GM23338 (cell line): ENCODE results near the gene CCDC70. TPM values are rescaled to one million over a fixed set of nuclear protein-coding genes. Genes with fewer than 3 reads are reported as not detected.

Experiments
- ATAC-seq: fragments of 200-7000 bp; cut with Tn5 transposase; 3 replicates; pipeline ENCODE4 v1.9.1; 2020
- DNase-seq: peaks from one replicate; pipeline ENCODE4 v3.0.0-alpha.2; 2015; ENCODE audit warnings: low spot score
- H2AFZ ChIP-seq: fragments of 200-600 bp; sonication (generic); 2 replicates; pipeline ENCODE4 v1.8.0; 2016; ENCODE audit warnings: antibody characterized with exemption, mild to moderate bottlenecking, moderate library complexity
- H3F3A ChIP-seq: fragments of 200-600 bp; sonication (generic); replicated peaks from 2 replicates; pipeline ENCODE4 v1.8.0; 2017; ENCODE audit warnings: antibody characterized with exemption, mixed run types, low read depth
- H3K27ac ChIP-seq: fragments of 200-600 bp; sonication (generic); 2 replicates; pipeline ENCODE4 v1.6.1; 2016; ENCODE audit warnings: low read depth
- H3K27me3 ChIP-seq: fragments of 200-600 bp; sonication (generic); 2 replicates; pipeline ENCODE4 v1.8.0; 2016; ENCODE audit warnings: mild to moderate bottlenecking, mixed run types, moderate library complexity; ENCODE audit not compliant: insufficient read depth
- H3K36me3 ChIP-seq: fragments of 200-600 bp; sonication (generic); 2 replicates; pipeline ENCODE4 v1.8.0; 2016; ENCODE audit warnings: mild to moderate bottlenecking; ENCODE audit not compliant: insufficient read depth
- H3K4me1 ChIP-seq: fragments of 200-600 bp; sonication (generic); 2 replicates; pipeline ENCODE4 v1.8.0; 2016; ENCODE audit warnings: mild to moderate bottlenecking, moderate library complexity; ENCODE audit not compliant: insufficient read depth
- H3K4me2 ChIP-seq: fragments of 200-600 bp; sonication (generic); 2 replicates; pipeline ENCODE4 v1.7.1; 2017; ENCODE audit warnings: mixed run types
- H3K4me3 ChIP-seq: fragments of 200-600 bp; sonication (generic); 2 replicates; pipeline ENCODE4 v1.6.1; 2016; ENCODE audit warnings: mixed run types
- H3K79me2 ChIP-seq: fragments of 200-600 bp; sonication (generic); replicated peaks from 2 replicates; pipeline ENCODE4 v1.8.0; 2017; ENCODE audit warnings: mild to moderate bottlenecking; ENCODE audit not compliant: insufficient read depth
- H3K9me2 ChIP-seq: fragments of 200-600 bp; sonication (generic); 2 replicates; pipeline ENCODE4 v1.8.0; 2017; ENCODE audit not compliant: insufficient read depth
- H4K20me1 ChIP-seq: fragments of 200-600 bp; sonication (generic); replicated peaks from 2 replicates; pipeline ENCODE4 v1.8.0; 2017; ENCODE audit warnings: mild to moderate bottlenecking; ENCODE audit not compliant: insufficient read depth
- H3K27ac Mint-ChIP-seq: 2 replicates; pipeline ENCODE4 v1.8.0; 2020; ENCODE audit warnings: inconsistent platforms, mild to moderate bottlenecking, moderate library complexity, mixed read lengths
- H3K27me3 Mint-ChIP-seq: 3 replicates; pipeline ENCODE4 v1.8.0; 2022; ENCODE audit warnings: low read depth, mild to moderate bottlenecking, moderate library complexity, mixed read lengths, inconsistent platforms; ENCODE audit not compliant: insufficient read depth, poor library complexity
- H3K36me3 Mint-ChIP-seq: 3 replicates; pipeline ENCODE4 v1.8.0; 2021; ENCODE audit warnings: low read depth, mild to moderate bottlenecking, inconsistent platforms, moderate library complexity, mixed read lengths
- H3K4me1 Mint-ChIP-seq: 3 replicates; pipeline ENCODE4 v1.8.0; 2020; ENCODE audit warnings: mild to moderate bottlenecking, inconsistent platforms, mixed read lengths
- H3K4me3 Mint-ChIP-seq: 3 replicates; pipeline ENCODE4 v1.8.0; 2021; ENCODE audit warnings: moderate library complexity, mild to moderate bottlenecking, inconsistent platforms, mixed read lengths
- H3K9me3 Mint-ChIP-seq: 3 replicates; pipeline ENCODE4 v1.8.0; 2020; ENCODE audit warnings: moderate library complexity, mild to moderate bottlenecking, inconsistent platforms, mixed read lengths
- CTCF ChIP-seq, 2 experiments: fragments of 200-600 bp in 1 of 2; sonication (generic) in 1 of 2; conservative IDR thresholded peaks; 2 replicates each; pipeline versions ENCODE4 v1.5.1 to v1.6.1; 2016 to 2017; ENCODE audit warnings: antibody characterized with exemption in 2 of 2, low read depth in 2 of 2, mild to moderate bottlenecking in 2 of 2, moderate library complexity in 1 of 2
- EZH2 ChIP-seq: fragments of 200-600 bp; sonication (generic); IDR thresholded peaks from one replicate; pipeline ENCODE4 v1.8.0; 2017; ENCODE audit warnings: antibody characterized with exemption, mild to moderate bottlenecking, low read depth; ENCODE audit not compliant: unreplicated experiment
- EZH2phosphoT487 ChIP-seq: fragments of 200-600 bp; sonication (generic); IDR thresholded peaks from one replicate; pipeline ENCODE4 v1.8.1; 2018; ENCODE audit warnings: antibody characterized with exemption; ENCODE audit not compliant: unreplicated experiment
- JUNB ChIP-seq: IDR thresholded peaks from one replicate; pipeline ENCODE4 v1.6.1; 2016; ENCODE audit warnings: antibody characterized with exemption; ENCODE audit not compliant: unreplicated experiment
- NANOG ChIP-seq: IDR thresholded peaks from 2 replicates; pipeline ENCODE4 v1.6.1; 2016; ENCODE audit warnings: antibody characterized with exemption, borderline replicate concordance
- POLR2AphosphoS5 ChIP-seq: IDR thresholded peaks from 2 replicates; pipeline ENCODE4 v1.6.1; 2016; ENCODE audit warnings: antibody characterized with exemption, low read depth
- REST ChIP-seq: IDR thresholded peaks from one replicate; pipeline ENCODE4 v1.6.1; 2018; ENCODE audit warnings: antibody characterized with exemption; ENCODE audit not compliant: unreplicated experiment
- STAT1 ChIP-seq: IDR thresholded peaks from one replicate; pipeline ENCODE4 v1.6.1; 2016; ENCODE audit warnings: antibody characterized with exemption; ENCODE audit not compliant: unreplicated experiment
- ZNF114 ChIP-seq: fragments of 250-450 bp; sonication (Bioruptor Pico); IDR thresholded peaks from 2 replicates; pipeline ENCODE4 v1.5.0; 2020; ENCODE audit warnings: mild to moderate bottlenecking, moderate library complexity
- ZNF331 ChIP-seq: fragments of 250-450 bp; sonication (Bioruptor Pico); IDR thresholded peaks from 2 replicates; pipeline ENCODE4 v1.5.0; 2020; ENCODE audit warnings: low read depth, mild to moderate bottlenecking, moderate library complexity
- ZNF462 ChIP-seq: fragments of 250-450 bp; sonication (Bioruptor Pico); IDR thresholded peaks from 2 replicates; pipeline ENCODE4 v1.5.0; 2020; ENCODE audit warnings: mild to moderate bottlenecking, moderate library complexity
- polyA plus RNA-seq: library from polyadenylated mRNA; unstranded; fragments of >200 nt; fragmentation: Nextera tagmentation; extraction: Ambion mirVana; gene quantifications from 2 replicates; pipeline ENCODE4 v1.2.1, GENCODE V29; 2016
- total RNA-seq: library from RNA; depleted of rRNA; stranded (reverse); fragments of >200 nt; shearing (Covaris generic); gene quantifications from 2 replicates; pipeline ENCODE4 v1.2.3, GENCODE V29; 2014

Gene CCDC70
- total and polyA plus RNA-seq, 2 experiments from 2014 or later, result not detected

- H3K27me3 Mint-ChIP-seq, result peaks cover 8% of the 10 kb centered on the region
Measured at GRCh38 chr13:51846756-51847155, 15.0 kb upstream of the CCDC70 start.

More at GRCh38 chr13:51846756-51847155, 15.0 kb upstream of the CCDC70 start:
- no peak for ATAC-seq
- no peaks in the 10 kb centered on the region for H3K36me3 ChIP-seq
- Mint-ChIP-seq H3K4me3 (no peak overlapping the region), H3K9me3 (peaks cover 9% of the 10 kb centered on the region), H3K36me3 (peaks cover 3% of the 10 kb centered on the region; the same call in 1 of the 3 replicates), H3K27ac (no peak overlapping the region), H3K4me1 (peaks cover 11% of the 10 kb centered on the region; the same call in 2 of the 3 replicates)
- peaks cover 6% of the 10 kb centered on the region; the same call in 1 of the 2 replicates for H3K9me2 ChIP-seq
- H3K27ac ChIP-seq, result no peak overlapping the region
- no peak for DNase-seq
- no peak overlapping the region for H2AFZ ChIP-seq
- H3K79me2 ChIP-seq, result no peaks in the 10 kb centered on the region
- TF ChIP-seq ZNF462 (CRISPR knock-in tag), result no peak
- TF ChIP-seq REST, result no peak
- TF ChIP-seq EZH2phosphoT487, result no peak
- no peak for TF ChIP-seq CTCF (conservative IDR thresholded peaks at IDR 0.05; ENCODE audit: low read depth in 2 of 2)
- TF ChIP-seq EZH2, result no peak
- no peak for TF ChIP-seq NANOG
- TF ChIP-seq POLR2AphosphoS5, result no peak
- TF ChIP-seq JUNB, result no peak
- no peak for TF ChIP-seq ZNF331 (CRISPR knock-in tag)
- no peak for TF ChIP-seq ZNF114 (CRISPR knock-in tag)
- no peak for TF ChIP-seq STAT1
- H3F3A ChIP-seq, result no peaks in the 10 kb centered on the region
- no peak overlapping the region for H3K4me3 ChIP-seq
- no peak overlapping the region for H3K4me2 ChIP-seq
- no peaks in the 10 kb centered on the region for H4K20me1 ChIP-seq
- H3K4me1 ChIP-seq, result no peaks in the 10 kb centered on the region
- H3K27me3 ChIP-seq, result no peaks in the 10 kb centered on the region
